ENCODE results near the gene ANKH.

The ANKH gene

GRCh38 chr5:14790911-14791310 is 80.7 kb downstream of the ANKH start:
- DNase-seq (ENCODE audit: low read depth) = no peak

- DNase-seq (ENCODE audit: low read depth) = no peak
Measured at GRCh38 chr5:14790220-14790619, 81.4 kb downstream of the ANKH start.

- DNase-seq (ENCODE audit: low read depth) = no peak
Measured at GRCh38 chr5:14787801-14788579, 83.6 kb downstream of the ANKH start.

- DNase-seq (ENCODE audit: low read depth) = no peak
Measured at GRCh38 chr5:14783691-14784090, 87.9 kb downstream of the ANKH start.

GRCh38 chr5:14782591-14782990 is 89.0 kb downstream of the ANKH start:
- no peak for DNase-seq (ENCODE audit: low read depth)

GRCh38 chr5:14781106-14781505 is 90.5 kb downstream of the ANKH start:
- DNase-seq (ENCODE audit: low read depth) = no peak

DNA sequence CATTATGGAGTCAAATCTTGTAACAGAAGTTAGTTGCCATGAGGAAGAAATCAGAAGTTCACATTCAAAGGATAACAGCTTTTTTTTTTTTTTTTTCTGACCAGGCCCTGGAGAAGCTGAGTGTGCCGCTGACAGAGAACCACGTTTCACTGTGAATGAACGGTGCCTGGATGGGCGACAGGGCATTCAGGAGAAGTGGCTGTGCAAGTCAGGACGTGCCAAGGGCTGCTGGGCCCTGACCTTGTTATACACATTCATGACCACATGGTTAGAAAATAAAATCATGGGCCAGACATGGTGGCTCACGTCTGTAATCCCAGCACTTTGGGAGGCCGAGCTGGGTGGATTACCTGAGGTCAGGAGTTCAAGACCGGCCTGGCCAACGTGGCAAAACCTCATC is 91.6 kb downstream of the ANKH start:
- no peak for DNase-seq (ENCODE audit: low read depth)

DNA sequence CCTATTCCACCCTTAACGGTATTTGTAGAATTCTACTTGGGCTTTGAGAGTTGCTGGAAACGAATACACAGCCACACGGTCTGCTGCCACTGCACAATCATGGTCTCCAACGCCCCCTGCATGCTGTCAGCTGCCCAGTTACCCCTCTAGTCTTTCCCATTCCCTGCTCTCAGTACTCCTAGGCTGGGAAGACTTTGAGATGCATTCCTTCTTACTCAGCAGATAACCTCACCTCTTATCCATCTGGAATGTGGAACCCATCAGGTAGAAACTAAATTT is 92.8 kb downstream of the ANKH start:
- no peak for DNase-seq (ENCODE audit: low read depth)

DNA sequence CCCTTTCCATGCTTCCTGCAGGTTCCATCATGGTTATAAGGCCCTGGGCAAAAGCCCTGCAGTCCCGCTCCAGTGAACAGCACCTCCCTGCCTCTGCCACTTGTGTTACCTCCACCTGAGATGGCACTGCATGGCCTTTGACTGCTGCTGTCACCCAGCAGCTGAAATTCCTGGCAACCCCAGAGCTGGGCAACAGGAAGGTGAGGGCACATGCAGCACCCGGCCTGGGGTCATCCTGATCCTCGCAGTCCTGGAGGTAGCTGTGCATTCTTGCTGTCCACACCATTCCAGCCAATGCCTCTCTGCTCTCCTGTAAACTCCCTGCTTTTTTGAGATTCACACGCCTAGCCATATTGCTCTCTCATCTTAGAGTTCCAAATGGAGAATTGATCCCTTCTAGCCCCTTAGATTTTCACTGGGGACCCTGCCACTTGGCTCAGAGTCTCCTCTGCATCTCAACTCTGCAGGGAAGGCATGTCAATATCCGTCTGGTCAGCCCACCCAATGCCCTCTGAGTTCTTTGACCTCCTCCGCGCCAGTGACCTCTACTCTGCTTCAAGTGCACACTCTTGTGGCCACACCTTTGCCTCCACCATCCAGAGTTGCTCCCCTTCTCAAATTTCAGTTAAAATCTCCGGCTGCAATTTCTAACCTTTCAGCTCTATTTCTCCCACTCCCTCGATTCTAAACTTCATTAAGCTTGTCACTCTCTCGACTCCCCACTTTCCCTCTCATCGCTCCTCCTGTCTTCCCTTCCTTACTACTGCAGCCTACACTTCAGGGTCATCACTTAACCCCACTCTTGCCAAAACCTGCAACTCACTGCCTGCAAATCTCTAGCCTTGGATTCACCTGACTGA is 93.4 kb downstream of the ANKH start:
- DNase-seq (ENCODE audit: low read depth) = no peak

DNA sequence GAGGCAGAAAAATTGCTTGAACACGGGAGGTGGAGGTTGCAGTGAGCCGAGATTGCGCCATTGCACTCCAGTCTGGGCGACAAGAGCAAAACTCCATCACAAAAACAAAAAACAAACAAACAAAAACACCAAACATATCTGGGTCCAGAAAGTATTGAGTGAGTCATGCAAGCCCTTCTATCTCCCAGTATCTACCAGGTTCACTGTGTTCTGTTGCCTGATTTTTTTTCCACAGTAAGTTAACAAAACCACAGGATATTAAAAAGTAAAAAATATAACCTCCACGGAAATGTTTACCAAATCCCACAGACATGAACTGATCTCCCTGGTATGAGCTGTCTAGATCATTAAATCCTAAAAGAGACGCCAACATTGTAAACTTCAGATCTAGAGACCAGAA is 94.4 kb downstream of the ANKH start:
- DNase-seq (ENCODE audit: low read depth) = no peak

GRCh38 chr5:14776602-14777001 is 95.0 kb downstream of the ANKH start:
- DNase-seq (ENCODE audit: low read depth) = no peak

DNA sequence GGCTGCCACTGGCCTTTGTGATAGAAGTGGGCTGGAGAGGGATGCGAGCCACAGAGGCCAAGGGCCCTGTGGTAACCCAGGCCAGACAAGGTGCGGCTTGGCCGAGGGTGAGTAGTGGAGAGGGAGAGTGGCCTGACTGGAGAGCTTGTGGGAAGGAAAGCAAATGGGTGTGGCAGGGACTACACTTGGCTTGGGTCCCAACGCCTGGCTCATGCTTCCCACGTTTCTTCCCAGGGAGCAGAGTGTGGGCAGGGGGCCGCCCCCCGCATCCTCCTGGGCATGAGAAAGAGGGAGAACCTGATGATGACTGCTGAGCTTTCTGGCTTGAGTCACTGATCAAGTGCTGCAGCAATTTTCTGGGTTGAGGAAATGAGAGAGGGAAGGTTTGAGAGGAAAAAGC is 95.7 kb downstream of the ANKH start:
- no peak for DNase-seq (ENCODE audit: low read depth)

DNA sequence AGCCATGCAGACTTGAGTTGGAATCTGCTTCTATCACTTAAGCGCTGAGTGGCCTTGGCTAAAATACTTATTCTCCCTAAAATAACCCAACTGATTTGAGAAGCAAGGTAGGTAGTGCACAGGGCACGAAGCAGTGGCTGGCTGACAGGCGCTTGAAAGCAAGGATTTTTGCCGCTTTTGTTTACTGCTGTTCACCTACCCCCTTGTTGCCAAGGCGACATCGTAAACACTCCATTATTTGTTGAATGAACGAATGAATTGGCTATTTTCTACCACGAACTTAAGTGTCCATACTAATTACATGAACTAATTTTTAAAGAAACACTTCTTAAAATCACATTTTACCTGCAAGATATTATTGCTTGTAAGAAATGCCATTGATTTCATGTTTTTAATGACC is 98.0 kb downstream of the ANKH start:
- no peak for DNase-seq (ENCODE audit: low read depth)

DNA sequence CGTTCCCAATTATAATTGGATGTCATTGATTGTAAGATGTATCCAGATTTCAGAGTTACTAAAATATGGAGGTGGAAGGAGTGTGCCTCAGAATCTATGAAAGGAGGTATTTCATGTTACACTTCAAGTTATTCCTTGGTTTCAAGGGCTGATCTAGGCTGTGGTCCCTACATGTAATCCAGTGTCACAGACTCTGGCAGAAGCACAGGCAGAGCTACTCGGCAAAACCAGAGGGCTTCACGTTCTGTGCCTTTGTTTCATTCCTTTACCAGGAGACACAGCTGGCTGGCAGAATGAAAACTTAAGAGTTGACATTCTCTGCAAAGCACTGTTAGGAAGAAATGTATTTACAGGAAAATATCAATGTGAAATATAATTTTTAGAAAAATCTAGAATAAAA is 99.6 kb downstream of the ANKH start:
- DNase-seq (ENCODE audit: low read depth) = no peak

GRCh38 chr5:14771189-14771588 is 100.4 kb downstream of the ANKH start:
- no peak for DNase-seq (ENCODE audit: low read depth)

DNA sequence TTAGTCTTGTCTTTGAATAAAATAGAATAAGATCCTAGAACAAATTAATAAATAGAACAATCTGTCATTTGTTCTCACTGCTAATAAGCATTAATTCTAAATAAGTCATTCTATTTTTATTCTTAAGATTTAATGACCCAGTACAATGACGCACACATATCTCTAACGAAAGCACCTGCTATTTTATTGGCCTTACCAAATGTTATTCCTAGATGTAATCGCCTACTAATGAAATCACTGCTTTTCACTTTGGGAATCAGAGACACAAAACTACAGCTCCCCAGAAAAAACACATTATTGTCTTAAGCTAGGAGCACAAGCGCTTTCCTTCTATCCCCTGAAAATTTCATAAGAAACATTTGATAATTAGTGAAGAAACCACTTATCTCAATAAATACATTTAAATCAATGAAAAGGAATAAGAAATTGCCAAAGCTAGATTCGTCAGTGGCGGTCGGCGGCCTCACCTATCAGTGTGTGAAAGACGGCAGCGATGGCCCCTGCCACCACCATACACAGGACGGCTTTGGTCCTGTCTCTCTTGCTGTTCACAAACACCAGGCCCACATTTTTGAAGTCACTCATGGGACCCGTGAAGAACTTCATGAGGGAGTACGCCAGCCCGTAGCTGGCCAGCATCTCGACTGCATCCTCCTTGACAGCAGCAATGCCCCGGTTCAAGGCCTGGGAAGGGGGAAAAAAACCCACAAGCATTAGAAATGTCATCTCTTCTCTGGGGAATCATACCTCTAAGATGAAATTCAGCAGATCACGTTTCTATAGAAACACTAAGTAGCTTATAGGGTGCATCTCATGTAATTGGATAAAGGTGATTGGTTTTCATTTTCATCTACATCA is 102.8 kb downstream of the ANKH start:
- no peak for DNase-seq (ENCODE audit: low read depth)

- no peak for DNase-seq (ENCODE audit: low read depth)
Measured at GRCh38 chr5:14767735-14768507, 103.7 kb downstream of the ANKH start.

DNA sequence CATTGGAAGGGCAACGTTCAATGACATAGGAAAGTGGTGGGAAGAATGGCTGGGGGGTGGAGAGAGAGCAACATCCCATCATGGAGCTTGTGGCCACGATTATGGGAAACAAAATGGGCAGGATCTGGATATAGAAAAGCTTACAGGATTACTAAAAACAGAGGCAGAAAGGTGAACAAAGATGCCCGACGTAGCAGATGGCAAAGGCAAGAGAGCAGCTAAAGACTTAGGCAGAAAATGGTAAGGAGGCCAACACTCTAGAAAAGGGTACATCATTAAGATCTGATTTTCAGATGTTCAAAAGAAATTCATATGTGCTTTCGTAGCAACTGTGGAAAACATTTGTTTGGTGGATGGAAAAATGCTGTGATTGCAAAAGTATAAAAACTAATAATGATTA is 104.5 kb downstream of the ANKH start:
- DNase-seq (ENCODE audit: low read depth) = no peak

DNA sequence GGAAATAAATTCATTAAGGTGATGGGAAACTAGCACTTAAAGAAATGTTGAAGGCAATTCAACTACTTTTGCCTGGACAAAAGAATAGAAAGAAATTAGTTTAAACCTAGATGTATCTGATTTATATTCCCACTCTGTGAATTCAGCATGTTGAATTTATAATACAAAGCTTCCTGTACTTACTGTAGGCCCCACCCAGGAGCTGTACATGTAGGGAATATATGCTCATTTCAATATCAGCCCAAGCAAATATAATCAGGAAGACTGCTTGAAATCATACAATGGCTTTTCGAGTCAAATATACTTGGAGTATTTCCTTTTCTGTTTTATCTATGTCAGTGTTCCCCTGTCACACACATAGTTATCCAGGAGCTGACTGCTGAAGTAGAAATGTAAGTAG is 105.0 kb downstream of the ANKH start:
- DNase-seq (ENCODE audit: low read depth) = no peak

DNA sequence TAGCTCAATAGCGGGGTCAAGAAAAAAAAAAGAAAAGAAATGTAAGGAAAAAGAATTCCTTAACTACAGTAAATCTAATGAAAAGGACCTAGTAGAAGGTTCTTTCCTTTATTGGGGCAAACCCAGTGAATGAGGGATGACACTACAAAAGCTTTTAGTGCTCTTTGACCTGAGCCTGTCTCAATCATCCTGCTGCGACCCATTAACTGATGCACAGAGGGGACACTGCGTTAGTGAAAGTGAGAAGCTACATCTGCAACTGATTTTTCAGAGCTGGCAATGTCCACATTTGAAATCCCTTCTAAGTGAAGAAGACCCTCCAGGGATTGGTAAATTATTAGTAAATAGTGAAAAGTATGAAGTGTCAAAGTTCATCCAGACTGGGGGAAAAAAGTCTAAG is 106.0 kb downstream of the ANKH start:
- no peak for DNase-seq (ENCODE audit: low read depth)

- no peak for DNase-seq (ENCODE audit: low read depth)
Measured at GRCh38 chr5:14762549-14763216, 108.9 kb downstream of the ANKH start.

All from stimulated activated CD8-positive, alpha-beta memory T cell treated with anti-CD3 and anti-CD28 coated beads, Interleukin-12 subunit alpha, Interleukin-12 subunit beta, amount 100 ng/mL, for 1 hour (primary cell).